H1 (cell line): ENCODE measurements around the gene WDR48. TPM values are rescaled to one million over a fixed set of nuclear protein-coding genes. Genes with fewer than 3 reads are reported as not detected.

Experiments
- CHD7 ChIP-seq: fragments of 300-600 bp; sonication (generic); IDR thresholded peaks from 2 replicates; pipeline ENCODE4 v1.7.1; 2012; ENCODE audit warnings: low read length, moderate library complexity, mild to moderate bottlenecking, inconsistent platforms; ENCODE audit not compliant: insufficient replicate concordance
- polyA plus RNA-seq, 7 experiments: library from polyadenylated mRNA; depleted of rRNA in 3 of 7; stranded (reverse) in 5 of 7; unstranded in 2 of 7; fragments of >200 nt in 5 of 7; fragments of 200-250 nt in 2 of 7; gene quantifications; 1 replicate in 5 of 7; 2 replicates in 1 of 7; 4 replicates in 1 of 7; pipeline versions ENCODE4 v1.2.1 to v1.2.3, GENCODE V29; 2011 to 2013; ENCODE audit warnings: missing spikeins in 2 of 7, mixed read lengths in 2 of 7
- total RNA-seq: library from RNA; stranded (reverse); fragmentation: NEBNext Ultra II Directional; extraction: Animal tissue kit (Norgen Biotek cat#: 25700); gene quantifications from 2 replicates; pipeline ENCODE4 v1.2.1, GENCODE V29; 2021

Gene WDR48
- total and polyA plus RNA-seq, 2 of the 8 experiments (the other 6 are each of a cell fraction or from before 2014, with no cell fraction given), result 21.2 to 54.1 TPM

- TF ChIP-seq CHD7, result no peak
These were observed 49.3 kb downstream of the WDR48 start (continued) for GRCh38 chr3:39101022-39101689.
